ENCODE data around the gene CHID1.

- TF ChIP-seq CTCF (conservative IDR thresholded peaks at IDR 0.05; ENCODE audit: low read depth, low read length) = no peak
- no peak for TF ChIP-seq MAFK (IDR thresholded peaks at IDR 0.05; ENCODE audit: low read depth, low read length)
- no peak for TF ChIP-seq MAZ (IDR thresholded peaks at IDR 0.05; ENCODE audit: borderline replicate concordance, low read depth, low read length)
Observed at GRCh38 chr11:889257-889656, 21.4 kb downstream of the CHID1 start.
